Measurements from ENCODE around the gene ANKS6. TPM values are rescaled to one million over a fixed set of nuclear protein-coding genes. Genes with fewer than 3 reads are reported as not detected.

Gene ANKS6
- total and polyA plus RNA-seq, 2 of the 4 experiments (the other 2 are of a cell fraction): 9.0 to 23.6 TPM

DNA sequence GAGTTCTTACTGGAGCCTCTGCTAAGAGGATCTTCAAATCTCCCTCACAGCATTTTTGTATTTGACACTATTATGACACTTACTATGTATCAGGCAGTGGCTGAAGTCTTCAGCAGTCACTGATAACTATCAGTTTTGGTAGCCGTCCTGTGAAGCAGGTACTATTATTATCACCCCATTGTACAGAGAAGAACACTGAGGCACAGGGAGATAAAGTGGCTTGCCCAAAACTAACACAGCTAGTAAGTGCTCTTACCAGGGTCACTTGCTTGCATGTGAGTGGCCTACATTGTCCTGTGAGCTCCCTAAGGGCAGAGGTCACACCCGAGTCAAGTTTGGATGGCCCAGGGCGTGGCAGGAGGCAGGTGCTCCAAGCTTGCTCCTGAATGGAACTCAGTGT is 104.5 kb downstream of the ANKS6 start:
- no peak overlapping the region for H4K8ac ChIP-seq (ENCODE audit: low read depth in 2 of 2, low read length in 2 of 2)
- no peak overlapping the region for H3K9ac ChIP-seq (ENCODE audit: low read depth, low read length)
- H3K56ac ChIP-seq (ENCODE audit: extremely low read depth, insufficient read depth, low read length): no peak overlapping the region
- H3K27me3 ChIP-seq (ENCODE audit: control insufficient read depth, insufficient read depth, low read length): peaks cover 2% of the 10 kb centered on the region; the same call in 1 of the 2 replicates
- H2AK9ac ChIP-seq (replicated peaks; ENCODE audit: low read depth, low read length, poor library complexity): no peak overlapping the region
- CTCF ChIA-PET: no interaction called here
- dilution Hi-C loops (cut with HindIII; ENCODE audit: low sequenced_read_pairs, unreplicated experiment): no loop called here
- H4K91ac ChIP-seq (ENCODE audit: insufficient read depth, low read depth, low read length): no peak overlapping the region
- H4K5ac ChIP-seq (ENCODE audit: low read depth, low read length): no peak overlapping the region
- no peak overlapping the region for H3K18ac ChIP-seq (ENCODE audit: low read depth, low read length)
- peaks cover 0 to 60% of the 10 kb centered on the region in 2 experiments; a peak in 3 of 4 replicates for H3K79me1 ChIP-seq (ENCODE audit: low read depth in 1 of 2, low read length in 2 of 2)
- no TSS peak for BruUV-seq (replicated peaks)
- H2AK5ac ChIP-seq (ENCODE audit: low read depth, low read length): no peak overlapping the region
- H3K4me3 ChIP-seq (ENCODE audit: insufficient read depth, low read depth, low read length): no peak overlapping the region
- TF ChIP-seq CEBPB (IDR thresholded peaks at IDR 0.05; ENCODE audit: low read depth, low read length): no peak
- no peak for TF ChIP-seq SMC3 (IDR thresholded peaks at IDR 0.05; ENCODE audit: low read depth, low read length)
- TF ChIP-seq, protein P1, sequence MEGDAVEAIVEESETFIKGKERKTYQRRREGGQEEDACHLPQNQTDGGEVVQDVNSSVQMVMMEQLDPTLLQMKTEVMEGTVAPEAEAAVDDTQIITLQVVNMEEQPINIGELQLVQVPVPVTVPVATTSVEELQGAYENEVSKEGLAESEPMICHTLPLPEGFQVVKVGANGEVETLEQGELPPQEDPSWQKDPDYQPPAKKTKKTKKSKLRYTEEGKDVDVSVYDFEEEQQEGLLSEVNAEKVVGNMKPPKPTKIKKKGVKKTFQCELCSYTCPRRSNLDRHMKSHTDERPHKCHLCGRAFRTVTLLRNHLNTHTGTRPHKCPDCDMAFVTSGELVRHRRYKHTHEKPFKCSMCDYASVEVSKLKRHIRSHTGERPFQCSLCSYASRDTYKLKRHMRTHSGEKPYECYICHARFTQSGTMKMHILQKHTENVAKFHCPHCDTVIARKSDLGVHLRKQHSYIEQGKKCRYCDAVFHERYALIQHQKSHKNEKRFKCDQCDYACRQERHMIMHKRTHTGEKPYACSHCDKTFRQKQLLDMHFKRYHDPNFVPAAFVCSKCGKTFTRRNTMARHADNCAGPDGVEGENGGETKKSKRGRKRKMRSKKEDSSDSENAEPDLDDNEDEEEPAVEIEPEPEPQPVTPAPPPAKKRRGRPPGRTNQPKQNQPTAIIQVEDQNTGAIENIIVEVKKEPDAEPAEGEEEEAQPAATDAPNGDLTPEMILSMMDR (conservative IDR thresholded peaks at IDR 0.05; ENCODE audit: low read depth, low read length): no peak
- no peak for TF ChIP-seq MXI1 (IDR thresholded peaks at IDR 0.05; ENCODE audit: borderline replicate concordance, low read depth, low read length)
- no peak for TF ChIP-seq MAFK (IDR thresholded peaks at IDR 0.05; ENCODE audit: low read depth, low read length)
- no peak for TF ChIP-seq NFE2L2 (IDR thresholded peaks at IDR 0.05; ENCODE audit: low read depth, low read length)
- no peak for TF ChIP-seq FOS (IDR thresholded peaks at IDR 0.05; ENCODE audit: low read depth, low read length)
- ATAC-seq (ENCODE audit: low read depth) (no peak), DNase-seq (no peak)
- no peak overlapping the region for H2BK15ac ChIP-seq (ENCODE audit: low read depth, low read length)
- H3K23ac ChIP-seq (ENCODE audit: low read depth, low read length): no peak overlapping the region
- no peak overlapping the region for H2BK120ac ChIP-seq (ENCODE audit: low read depth, low read length)
- no peak overlapping the region for H2BK20ac ChIP-seq (ENCODE audit: low read depth, low read length)
- peaks cover 13% of the 10 kb centered on the region for H3K9me1 ChIP-seq (ENCODE audit: insufficient read depth, low read length)
- H3K27ac ChIP-seq (ENCODE audit: insufficient read depth, low read length): no peak overlapping the region
- intact Hi-C loops (cut with micrococcal nuclease): no loop called here
- H3K4ac ChIP-seq (ENCODE audit: low read depth, low read length): no peak overlapping the region
- H4K20me1 ChIP-seq (ENCODE audit: insufficient read depth, low read length): peaks cover 58% of the 10 kb centered on the region
- POLR2A ChIA-PET (ENCODE audit: unreplicated experiment): no interaction called here
- H3K4me1 ChIP-seq (ENCODE audit: control insufficient read depth, insufficient read depth, low read length): peaks cover 4% of the 10 kb centered on the region
- H2AFZ ChIP-seq (replicated peaks; ENCODE audit: low read length, poor library complexity): no peak overlapping the region
- H3K9me3 ChIP-seq (ENCODE audit: control insufficient read depth, insufficient read depth, low read length): no peaks in the 10 kb centered on the region
- H3K14ac ChIP-seq (replicated peaks; ENCODE audit: low read depth, low read length): no peak overlapping the region
- no peak overlapping the region for H2BK5ac ChIP-seq (ENCODE audit: low read depth, low read length, poor library complexity, severe bottlenecking)
- in situ Hi-C loops (cut with MboI; ENCODE audit: low sequenced_read_pairs): no loop called here
- H3K36me3 ChIP-seq (ENCODE audit: control insufficient read depth, insufficient read depth, low read length): no peaks in the 10 kb centered on the region
- 100% methylated on average over 1 of the region's 3 CpGs; no CpG with 5 or more reads in 1 of the 2 experiments for WGBS, 2 experiments (ENCODE audit: extremely low coverage in 2 of 2, insufficient read length in 1 of 2)
- no peak overlapping the region for H3K4me2 ChIP-seq (ENCODE audit: low read depth, low read length)

All from IMR-90 (cell line).